H1 (cell line): ENCODE data around the gene C15orf61. TPM values are rescaled to one million over a fixed set of nuclear protein-coding genes. Genes with fewer than 3 reads are reported as not detected.

Experiments used
- CTCF ChIA-PET: fragments of 300-600 bp; sonication (Branson Sonifier 250); formaldehyde crosslinking; loops from one replicate; lab custom pipeline; 2021; ENCODE audit not compliant: partially characterized antibody; lab: Charles Lee
- POLR2A ChIA-PET: fragments of 300-600 bp; sonication (Branson Sonifier 250); formaldehyde crosslinking; loops from one replicate; lab custom pipeline; 2021; ENCODE audit warnings: inconsistent platforms; ENCODE audit not compliant: partially characterized antibody; lab: Charles Lee
- DNase-seq, 2 experiments: peaks; one replicate each; pipeline versions ENCODE4 v3.0.0 to v3.0.0-alpha.2; 2010 to 2022; ENCODE audit warnings: low spot score in 2 of 2, low read depth in 1 of 2, mixed read lengths in 1 of 2
- FAIRE-seq: peaks from 2 replicates; lab custom pipeline; 2011; peaks lifted over from hg19 to GRCh38; lab: Jason Lieb, UNC
- H2AFZ ChIP-seq: 2 replicates; pipeline ENCODE4 v1.8.1; 2012; ENCODE audit warnings: low read length, inconsistent platforms
- H2AK5ac ChIP-seq: 2 replicates; pipeline ENCODE4 v1.6.1; 2013; ENCODE audit warnings: low read depth, low read length
- H2BK120ac ChIP-seq: replicated peaks from 2 replicates; pipeline ENCODE3; 2013; ENCODE audit warnings: low read depth, low read length, inconsistent platforms
- H2BK12ac ChIP-seq: 2 replicates; pipeline ENCODE4 v1.6.1; 2013; ENCODE audit warnings: low read depth, low read length
- H2BK15ac ChIP-seq: 2 replicates; pipeline ENCODE4 v1.6.1; 2013; ENCODE audit warnings: low read length
- H2BK20ac ChIP-seq: 2 replicates; pipeline ENCODE4 v1.6.1; 2013; ENCODE audit warnings: low read length
- H2BK5ac ChIP-seq: 2 replicates; pipeline ENCODE4 v1.6.1; 2013; ENCODE audit warnings: low read depth, low read length
- H3K14ac ChIP-seq: 2 replicates; pipeline ENCODE4 v1.6.1; 2013; ENCODE audit warnings: inconsistent platforms; ENCODE audit not compliant: insufficient read length
- H3K18ac ChIP-seq: 2 replicates; pipeline ENCODE4 v1.6.1; 2013; ENCODE audit warnings: low read length; ENCODE audit errors: extremely low read depth
- H3K23ac ChIP-seq: 2 replicates; pipeline ENCODE4 v1.6.1; 2013; ENCODE audit warnings: inconsistent platforms; ENCODE audit not compliant: insufficient read length
- H3K23me2 ChIP-seq: 2 replicates; pipeline ENCODE4 v1.6.1; 2013; ENCODE audit warnings: low read depth, low read length
- H3K27ac ChIP-seq: 2 replicates; pipeline ENCODE4 v1.6.1; 2011; ENCODE audit warnings: low read depth, low read length, inconsistent platforms
- H3K27me3 ChIP-seq, 4 experiments: replicated peaks in 1 of 4; 1 replicate in 1 of 4; 2 replicates in 3 of 4; pipeline versions ENCODE4 v1.6.1 to v1.8.1; 2011 to 2013; ENCODE audit warnings: low read length in 3 of 4, mild to moderate bottlenecking in 3 of 4, inconsistent platforms in 2 of 4, mixed read lengths in 2 of 4, moderate library complexity in 1 of 4; ENCODE audit not compliant: control insufficient read depth in 3 of 4, insufficient read depth in 3 of 4; ENCODE audit errors: extremely low read depth in 1 of 4
- H3K36me3 ChIP-seq, 4 experiments: 2 replicates each; pipeline versions ENCODE4 v1.6.1 to v1.8.1; 2011 to 2013; ENCODE audit warnings: mild to moderate bottlenecking in 4 of 4, low read length in 3 of 4, moderate library complexity in 2 of 4, control low read depth in 1 of 4, inconsistent platforms in 1 of 4; ENCODE audit not compliant: insufficient read depth in 4 of 4, control insufficient read depth in 2 of 4
- H3K4ac ChIP-seq: replicated peaks from 2 replicates; pipeline ENCODE3; 2013; ENCODE audit warnings: low read length, low read depth, mixed read lengths, inconsistent platforms; ENCODE audit not compliant: insufficient read length
- H3K4me1 ChIP-seq, 4 experiments: replicated peaks in 1 of 4; 1 replicate in 1 of 4; 2 replicates in 3 of 4; pipeline versions ENCODE4 v1.6.1 to v1.8.1; 2011 to 2013; ENCODE audit warnings: low read length in 3 of 4, inconsistent platforms in 2 of 4, mixed read lengths in 1 of 4; ENCODE audit not compliant: insufficient read depth in 4 of 4, control insufficient read depth in 3 of 4
- H3K4me2 ChIP-seq, 2 experiments: 2 replicates each; pipeline versions ENCODE4 v1.6.1 to v1.8.1; 2011 to 2013; ENCODE audit warnings: low read depth in 2 of 2, low read length in 2 of 2, control low read depth in 1 of 2, inconsistent platforms in 1 of 2, mild to moderate bottlenecking in 1 of 2; ENCODE audit not compliant: insufficient read depth in 1 of 2
- H3K4me3 ChIP-seq, 4 experiments: fragments of 200-600, 300-600 bp in 1 of 4; sonication (generic), shearing (Covaris generic), sonication (Bioruptor Twin) in 1 of 4; 2 replicates each; pipeline versions ENCODE4 v1.5.1 to v1.8.1; 2011 to 2016; ENCODE audit warnings: low read length in 4 of 4, low read depth in 3 of 4, control low read depth in 2 of 4, inconsistent platforms in 2 of 4, mild to moderate bottlenecking in 2 of 4, mixed read lengths in 1 of 4, moderate library complexity in 1 of 4; ENCODE audit not compliant: insufficient read depth in 2 of 4; ENCODE audit errors: extremely low read depth in 1 of 4
- H3K56ac ChIP-seq: replicated peaks from 2 replicates; pipeline ENCODE3; 2013; ENCODE audit warnings: low read depth, mild to moderate bottlenecking, mixed read lengths, low read length, inconsistent platforms; ENCODE audit not compliant: insufficient read length
- H3K79me1 ChIP-seq: 2 replicates; pipeline ENCODE4 v1.6.1; 2013; ENCODE audit warnings: low read depth, low read length, control low read depth
- H3K79me2 ChIP-seq, 2 experiments: 2 replicates each; pipeline versions ENCODE4 v1.6.1 to v1.8.1; 2012 to 2013; ENCODE audit warnings: low read length in 2 of 2, mild to moderate bottlenecking in 2 of 2, inconsistent platforms in 1 of 2; ENCODE audit not compliant: insufficient read depth in 2 of 2, control insufficient read depth in 1 of 2
- H3K9ac ChIP-seq, 4 experiments: replicated peaks in 1 of 4; 1 replicate in 1 of 4; 2 replicates in 3 of 4; pipeline versions ENCODE4 v1.6.1 to v1.8.1; 2011 to 2013; ENCODE audit warnings: low read depth in 3 of 4, low read length in 3 of 4, control low read depth in 2 of 4, mild to moderate bottlenecking in 2 of 4, moderate library complexity in 2 of 4, inconsistent platforms in 1 of 4; ENCODE audit errors: extremely low read depth in 1 of 4
- H3K9me3 ChIP-seq, 2 experiments: 2 replicates each; pipeline versions ENCODE4 v1.6.1 to v1.8.1; 2012 to 2013; ENCODE audit warnings: mild to moderate bottlenecking in 2 of 2, moderate library complexity in 2 of 2, control low read depth in 1 of 2, inconsistent platforms in 1 of 2, low read depth in 1 of 2, low read length in 1 of 2, mixed read lengths in 1 of 2; ENCODE audit not compliant: insufficient read depth in 2 of 2
- H4K20me1 ChIP-seq, 2 experiments: replicated peaks in 1 of 2; 2 replicates each; pipeline versions ENCODE3 to v1.8.1; 2011 to 2013; ENCODE audit warnings: inconsistent platforms in 2 of 2, low read length in 2 of 2, mild to moderate bottlenecking in 1 of 2; ENCODE audit not compliant: insufficient read depth in 2 of 2, control insufficient read depth in 1 of 2
- H4K5ac ChIP-seq: 2 replicates; pipeline ENCODE4 v1.6.1; 2013; ENCODE audit warnings: low read length, low read depth, mixed read lengths, inconsistent platforms; ENCODE audit not compliant: insufficient read length
- H4K8ac ChIP-seq: 2 replicates; pipeline ENCODE4 v1.8.0; 2013; ENCODE audit warnings: mild to moderate bottlenecking, moderate library complexity, low read length, inconsistent platforms; ENCODE audit not compliant: insufficient read depth; ENCODE audit errors: extremely low read depth
- H4K91ac ChIP-seq: replicated peaks from 2 replicates; pipeline ENCODE3; 2013; ENCODE audit warnings: low read length, mixed read lengths, inconsistent platforms; ENCODE audit not compliant: insufficient read length
- CHD2 ChIP-seq: IDR thresholded peaks from 2 replicates; pipeline ENCODE4 v1.6.1; 2012; ENCODE audit warnings: low read length, improper control_type of control experiment
- NRF1 ChIP-seq: IDR thresholded peaks from 2 replicates; pipeline ENCODE4 v1.6.1; 2011; ENCODE audit warnings: mild to moderate bottlenecking, low read depth, low read length, improper control_type of control experiment
- SRF ChIP-seq: IDR thresholded peaks from 2 replicates; pipeline ENCODE4 v1.6.1; 2011; ENCODE audit warnings: mild to moderate bottlenecking, low read depth, low read length, moderate library complexity
- WGBS, 2 experiments: shearing (Covaris generic) in 1 of 2; methylation state at CpG; one replicate each; pipeline versions ENCODE4 v1.1.6 to v1.1.7; 2013 to 2015; ENCODE audit warnings: low lambda C conversion rate in 2 of 2, mixed read lengths in 2 of 2, inconsistent platforms in 1 of 2, low coverage in 1 of 2, missing lambda C conversion rate in 1 of 2; ENCODE audit not compliant: insufficient replicate concordance in 2 of 2, insufficient coverage in 1 of 2, insufficient read length in 1 of 2; ENCODE audit errors: extremely low coverage in 1 of 2, missing lambda C conversion rate in 1 of 2; 5-methylcytosine and 5-hydroxymethylcytosine counted together
- polyA plus RNA-seq, 7 experiments: library from polyadenylated mRNA; depleted of rRNA in 3 of 7; stranded (reverse) in 5 of 7; unstranded in 2 of 7; fragments of >200 nt in 5 of 7; fragments of 200-250 nt in 2 of 7; gene quantifications; 1 replicate in 5 of 7; 2 replicates in 1 of 7; 4 replicates in 1 of 7; pipeline versions ENCODE4 v1.2.1 to v1.2.3, GENCODE V29; 2011 to 2013; ENCODE audit warnings: missing spikeins in 2 of 7, mixed read lengths in 2 of 7
- total RNA-seq: library from RNA; stranded (reverse); fragmentation: NEBNext Ultra II Directional; extraction: Animal tissue kit (Norgen Biotek cat#: 25700); gene quantifications from 2 replicates; pipeline ENCODE4 v1.2.1, GENCODE V29; 2021
- TF ChIP-seq, protein P1 (sequence below), 3 experiments: IDR thresholded peaks; 1 replicate in 2 of 3; 2 replicates in 1 of 3; pipeline versions ENCODE4 v1.5.1 to v1.6.1; 2011; ENCODE audit warnings: low read length in 3 of 3, mild to moderate bottlenecking in 3 of 3, inconsistent platforms in 2 of 3, low read depth in 1 of 3, moderate library complexity in 1 of 3; ENCODE audit not compliant: insufficient read depth in 1 of 3; ENCODE audit errors: control extremely low read depth in 1 of 3
- TF ChIP-seq, protein P2 (sequence below): IDR thresholded peaks from 2 replicates; pipeline ENCODE4 v1.6.1; 2012; ENCODE audit warnings: inconsistent platforms
- TF ChIP-seq, protein P3 (sequence below): IDR thresholded peaks from 2 replicates; pipeline ENCODE4 v1.6.1; 2012; ENCODE audit warnings: inconsistent platforms

The C15orf61 gene
- total and polyA plus RNA-seq, 2 of the 8 experiments (the other 6 are each of a cell fraction or from before 2014, with no cell fraction given): 1.7 to 2.0 TPM

- H2AFZ ChIP-seq: no peak overlapping the region
Observed at GRCh38 chr15:67547836-67548235, 26.9 kb downstream of the C15orf61 start.

More at GRCh38 chr15:67547836-67548235, 26.9 kb downstream of the C15orf61 start:
- TF ChIP-seq SRF (no peak), NRF1 (no peak), CHD2 (no peak)
- TF ChIP-seq, protein P1, sequence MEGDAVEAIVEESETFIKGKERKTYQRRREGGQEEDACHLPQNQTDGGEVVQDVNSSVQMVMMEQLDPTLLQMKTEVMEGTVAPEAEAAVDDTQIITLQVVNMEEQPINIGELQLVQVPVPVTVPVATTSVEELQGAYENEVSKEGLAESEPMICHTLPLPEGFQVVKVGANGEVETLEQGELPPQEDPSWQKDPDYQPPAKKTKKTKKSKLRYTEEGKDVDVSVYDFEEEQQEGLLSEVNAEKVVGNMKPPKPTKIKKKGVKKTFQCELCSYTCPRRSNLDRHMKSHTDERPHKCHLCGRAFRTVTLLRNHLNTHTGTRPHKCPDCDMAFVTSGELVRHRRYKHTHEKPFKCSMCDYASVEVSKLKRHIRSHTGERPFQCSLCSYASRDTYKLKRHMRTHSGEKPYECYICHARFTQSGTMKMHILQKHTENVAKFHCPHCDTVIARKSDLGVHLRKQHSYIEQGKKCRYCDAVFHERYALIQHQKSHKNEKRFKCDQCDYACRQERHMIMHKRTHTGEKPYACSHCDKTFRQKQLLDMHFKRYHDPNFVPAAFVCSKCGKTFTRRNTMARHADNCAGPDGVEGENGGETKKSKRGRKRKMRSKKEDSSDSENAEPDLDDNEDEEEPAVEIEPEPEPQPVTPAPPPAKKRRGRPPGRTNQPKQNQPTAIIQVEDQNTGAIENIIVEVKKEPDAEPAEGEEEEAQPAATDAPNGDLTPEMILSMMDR (IDR thresholded peaks at IDR 0.05; ENCODE audit: control extremely low read depth in 1 of 3, insufficient read depth in 1 of 3, low read depth in 1 of 3, low read length in 3 of 3): no peak
- TF ChIP-seq, protein P2, sequence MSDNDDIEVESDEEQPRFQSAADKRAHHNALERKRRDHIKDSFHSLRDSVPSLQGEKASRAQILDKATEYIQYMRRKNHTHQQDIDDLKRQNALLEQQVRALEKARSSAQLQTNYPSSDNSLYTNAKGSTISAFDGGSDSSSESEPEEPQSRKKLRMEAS: 0 out of 2 replicates have a peak, but pooled peaks have one; percentile 44
- TF ChIP-seq, protein P3, sequence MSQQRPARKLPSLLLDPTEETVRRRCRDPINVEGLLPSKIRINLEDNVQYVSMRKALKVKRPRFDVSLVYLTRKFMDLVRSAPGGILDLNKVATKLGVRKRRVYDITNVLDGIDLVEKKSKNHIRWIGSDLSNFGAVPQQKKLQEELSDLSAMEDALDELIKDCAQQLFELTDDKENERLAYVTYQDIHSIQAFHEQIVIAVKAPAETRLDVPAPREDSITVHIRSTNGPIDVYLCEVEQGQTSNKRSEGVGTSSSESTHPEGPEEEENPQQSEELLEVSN: peak; percentile 15; the same call in 1 of the 2 replicates
- no peak overlapping the region for H3K4ac ChIP-seq
- no peak overlapping the region for H2BK5ac ChIP-seq
- H4K91ac ChIP-seq: no peak overlapping the region
- no peak overlapping the region for H2BK20ac ChIP-seq
- H3K9me3 ChIP-seq: no peaks in the 10 kb centered on the region
- peaks cover 0 to 8% (median 2%) of the 10 kb centered on the region in 4 experiments; a peak in 3 of 8 replicates for H3K36me3 ChIP-seq
- no peak overlapping the region for H4K5ac ChIP-seq
- H3K9ac ChIP-seq: no peak overlapping the region
- H3K23me2 ChIP-seq: peaks cover 5% of the 10 kb centered on the region; the same call in 1 of the 2 replicates
- no peak overlapping the region for H3K4me3 ChIP-seq
- no peak overlapping the region for H2AK5ac ChIP-seq
- H3K14ac ChIP-seq: no peak overlapping the region
- H3K27me3 ChIP-seq: no peaks in the 10 kb centered on the region; a peak in 1 of 7 replicates
- H3K56ac ChIP-seq: no peak overlapping the region
- H3K23ac ChIP-seq: no peak overlapping the region
- H3K79me1 ChIP-seq: peaks cover 2% of the 10 kb centered on the region; the same call in 1 of the 2 replicates
- no peak overlapping the region for H2BK15ac ChIP-seq
- peaks cover 3 to 18% (median 6%) of the 10 kb centered on the region in 4 experiments for H3K4me1 ChIP-seq
- DNase-seq: no peak
- no peak for FAIRE-seq
- H3K27ac ChIP-seq: no peak overlapping the region
- POLR2A ChIA-PET: interaction anchor here (1.4 to 1.7 kb wide), 2 partner anchors 16 to 27 kb away, joined by 3 to 5 read pairs; no protein-coding TSS in a partner anchor
- no peak overlapping the region; the same call in 1 of the 2 replicates for H2BK12ac ChIP-seq
- CTCF ChIA-PET: interaction anchor here (2.0 kb wide), 1 partner anchor 11 kb away, joined by 8 read pairs; no protein-coding TSS in a partner anchor
- H3K18ac ChIP-seq: no peak overlapping the region
- peak overlapping the region in 1 of 2 experiments; percentile 62; a peak in 1 of 4 replicates for H3K4me2 ChIP-seq
- H2BK120ac ChIP-seq: no peak overlapping the region
- no peaks in the 10 kb centered on the region for H3K79me2 ChIP-seq
- H4K8ac ChIP-seq: no peak overlapping the region
- 81% methylated on average over 3 of the region's 3 CpGs; no CpG with 5 or more reads in 1 of the 2 experiments for WGBS, 2 experiments
- H4K20me1 ChIP-seq: no peaks in the 10 kb centered on the region
